ENCODE results near the gene ZNF827. TPM values are rescaled to one million over a fixed set of nuclear protein-coding genes. Genes with fewer than 3 reads are reported as not detected.

ZNF827 gene
- total and polyA plus RNA-seq, 4 experiments from 2014 or later = 1.4 to 27.3 (median 14.0) TPM

- no peaks in the 10 kb centered on the region for H3K27me3 Mint-ChIP-seq
- H3K4me3 Mint-ChIP-seq = no peak overlapping the region
- Histone ChIP-seq H3K9me3 (ENCODE audit: control insufficient read depth in 1 of 2, low read length in 2 of 2) (no peaks in the 10 kb centered on the region), H3K4me1 (ENCODE audit: insufficient read depth, low read length) (no peaks in the 10 kb centered on the region), H3K36me3 (ENCODE audit: insufficient read depth, low read length) (no peaks in the 10 kb centered on the region), H3K27ac (ENCODE audit: low read depth, low read length) (no peak overlapping the region), H3K27me3 (ENCODE audit: insufficient read depth, low read length) (no peaks in the 10 kb centered on the region), H3K4me3 (ENCODE audit: low read length in 2 of 2) (no peak overlapping the region)
- DNase-seq = no peak
- H3K9me3 Mint-ChIP-seq = peaks cover 0 to 3% (median 0%) of the 10 kb centered on the region in 8 donors
- peaks cover 14 to 37% of the 10 kb centered on the region in 2 donors for H3K36me3 Mint-ChIP-seq
- CTCF ChIA-PET (ENCODE audit: partially characterized antibody) = no interaction called here
- POLR2A ChIA-PET (ENCODE audit: partially characterized antibody) = no interaction called here
- intact Hi-C loops (cut with micrococcal nuclease) = no loop called here
- H3K4me1 Mint-ChIP-seq = no peaks in the 10 kb centered on the region
- no peak overlapping the region for H3K27ac Mint-ChIP-seq
Measured at GRCh38 chr4:145785391-145786008, 153.1 kb downstream of the ZNF827 start.

GRCh38 chr4:145784036-145784435 is 154.6 kb downstream of the ZNF827 start:
- CTCF ChIA-PET (ENCODE audit: partially characterized antibody) = no interaction called here
- intact Hi-C loops (cut with micrococcal nuclease) = no loop called here
- peaks cover 23 to 46% of the 10 kb centered on the region in 2 donors for H3K36me3 Mint-ChIP-seq

GRCh38 chr4:145782756-145783155 is 155.9 kb downstream of the ZNF827 start:
- H3K27ac Mint-ChIP-seq = no peak overlapping the region
- no peaks in the 10 kb centered on the region for H3K27me3 Mint-ChIP-seq
- H3K27me3 ChIP-seq (ENCODE audit: insufficient read depth, low read length) = no peaks in the 10 kb centered on the region
- H3K27ac ChIP-seq (ENCODE audit: low read depth, low read length) = no peak overlapping the region
- intact Hi-C loops (cut with micrococcal nuclease) = no loop called here
- no peaks in the 10 kb centered on the region for H3K4me1 Mint-ChIP-seq
- H3K36me3 ChIP-seq (ENCODE audit: insufficient read depth, low read length) = no peaks in the 10 kb centered on the region
- DNase-seq = no peak
- CTCF ChIA-PET (ENCODE audit: partially characterized antibody) = no interaction called here
- H3K4me3 ChIP-seq (ENCODE audit: low read length in 2 of 2) = no peak overlapping the region
- POLR2A ChIA-PET (ENCODE audit: partially characterized antibody) = no interaction called here
- no peaks in the 10 kb centered on the region for H3K4me1 ChIP-seq (ENCODE audit: insufficient read depth, low read length)
- H3K36me3 Mint-ChIP-seq = peaks cover 29 to 52% of the 10 kb centered on the region in 2 donors
- no peak overlapping the region for H3K4me3 Mint-ChIP-seq
- no peaks in the 10 kb centered on the region for H3K9me3 ChIP-seq (ENCODE audit: control insufficient read depth in 1 of 2, low read length in 2 of 2)
- H3K9me3 Mint-ChIP-seq = peaks cover 0 to 3% (median 0%) of the 10 kb centered on the region in 8 donors

More at GRCh38 chr4:145784036-145784435, 154.6 kb downstream of the ZNF827 start:
- Histone ChIP-seq H3K27me3 (ENCODE audit: insufficient read depth, low read length) (no peaks in the 10 kb centered on the region), H3K27ac (ENCODE audit: low read depth, low read length) (no peak overlapping the region), H3K4me3 (ENCODE audit: low read length in 2 of 2) (no peak overlapping the region), H3K9me3 (ENCODE audit: control insufficient read depth in 1 of 2, low read length in 2 of 2) (no peaks in the 10 kb centered on the region), H3K36me3 (ENCODE audit: insufficient read depth, low read length) (no peaks in the 10 kb centered on the region), H3K4me1 (ENCODE audit: insufficient read depth, low read length) (no peaks in the 10 kb centered on the region)
- DNase-seq = no peak
- Mint-ChIP-seq H3K4me1 (no peaks in the 10 kb centered on the region), H3K27ac (no peak overlapping the region), H3K4me3 (no peak overlapping the region), H3K27me3 (no peaks in the 10 kb centered on the region), H3K9me3 (peaks cover 0 to 3% (median 0%) of the 10 kb centered on the region in 8 donors)
- POLR2A ChIA-PET (ENCODE audit: partially characterized antibody) = no interaction called here

- intact Hi-C loops (cut with micrococcal nuclease) = no loop called here
- DNase-seq = no peak
- Mint-ChIP-seq H3K4me1 (no peaks in the 10 kb centered on the region), H3K9me3 (peaks cover 0 to 3% (median 0%) of the 10 kb centered on the region in 8 donors), H3K36me3 (peaks cover 37 to 54% of the 10 kb centered on the region in 2 donors), H3K4me3 (no peak overlapping the region), H3K27ac (no peak overlapping the region), H3K27me3 (no peaks in the 10 kb centered on the region)
- Histone ChIP-seq H3K36me3 (ENCODE audit: insufficient read depth, low read length) (no peaks in the 10 kb centered on the region), H3K4me3 (ENCODE audit: low read length in 2 of 2) (no peak overlapping the region), H3K27me3 (ENCODE audit: insufficient read depth, low read length) (no peaks in the 10 kb centered on the region), H3K27ac (ENCODE audit: low read depth, low read length) (no peak overlapping the region), H3K9me3 (ENCODE audit: control insufficient read depth in 1 of 2, low read length in 2 of 2) (no peaks in the 10 kb centered on the region), H3K4me1 (ENCODE audit: insufficient read depth, low read length) (no peaks in the 10 kb centered on the region)
- ChIA-PET CTCF (ENCODE audit: partially characterized antibody) (no interaction called here), POLR2A (ENCODE audit: partially characterized antibody) (no interaction called here)
Measured at GRCh38 chr4:145781351-145781750, 157.3 kb downstream of the ZNF827 start.

GRCh38 chr4:145779319-145779801 is 159.3 kb downstream of the ZNF827 start:
- H3K4me1 ChIP-seq (ENCODE audit: insufficient read depth, low read length) = no peaks in the 10 kb centered on the region
- Mint-ChIP-seq H3K4me1 (no peaks in the 10 kb centered on the region), H3K27me3 (no peaks in the 10 kb centered on the region), H3K36me3 (peaks cover 50 to 53% of the 10 kb centered on the region in 2 donors), H3K27ac (no peak overlapping the region), H3K9me3 (peaks cover 0 to 3% (median 0%) of the 10 kb centered on the region in 8 donors), H3K4me3 (no peak overlapping the region)
- DNase-seq = no peak
- ChIA-PET POLR2A (ENCODE audit: partially characterized antibody) (no interaction called here), CTCF (ENCODE audit: partially characterized antibody) (no interaction called here)
- no peak overlapping the region for H3K4me3 ChIP-seq (ENCODE audit: low read length in 2 of 2)
- H3K9me3 ChIP-seq (ENCODE audit: control insufficient read depth in 1 of 2, low read length in 2 of 2) = no peaks in the 10 kb centered on the region
- no peaks in the 10 kb centered on the region for H3K36me3 ChIP-seq (ENCODE audit: insufficient read depth, low read length)
- no peak overlapping the region for H3K27ac ChIP-seq (ENCODE audit: low read depth, low read length)
- no peaks in the 10 kb centered on the region for H3K27me3 ChIP-seq (ENCODE audit: insufficient read depth, low read length)
- intact Hi-C loops (cut with micrococcal nuclease) = no loop called here

GRCh38 chr4:145776208-145776607 is 162.4 kb downstream of the ZNF827 start:
- intact Hi-C loops (cut with micrococcal nuclease) = no loop called here
- Histone ChIP-seq H3K4me1 (ENCODE audit: insufficient read depth, low read length) (no peaks in the 10 kb centered on the region), H3K4me3 (ENCODE audit: low read length in 2 of 2) (no peak overlapping the region), H3K9me3 (ENCODE audit: control insufficient read depth in 1 of 2, low read length in 2 of 2) (no peaks in the 10 kb centered on the region), H3K27ac (ENCODE audit: low read depth, low read length) (no peak overlapping the region), H3K27me3 (ENCODE audit: insufficient read depth, low read length) (no peaks in the 10 kb centered on the region), H3K36me3 (ENCODE audit: insufficient read depth, low read length) (peaks cover 3% of the 10 kb centered on the region)
- ChIA-PET POLR2A (ENCODE audit: partially characterized antibody) (no interaction called here), CTCF (ENCODE audit: partially characterized antibody) (no interaction called here)
- Mint-ChIP-seq H3K27me3 (no peaks in the 10 kb centered on the region), H3K36me3 (peaks cover 53 to 71% of the 10 kb centered on the region in 2 donors), H3K27ac (no peak overlapping the region), H3K4me3 (no peak overlapping the region), H3K4me1 (no peaks in the 10 kb centered on the region), H3K9me3 (peaks cover 0 to 2% (median 0%) of the 10 kb centered on the region in 8 donors)
- DNase-seq = no peak

- no peaks in the 10 kb centered on the region for H3K27me3 Mint-ChIP-seq
- peaks cover 0 to 2% (median 0%) of the 10 kb centered on the region in 8 donors for H3K9me3 Mint-ChIP-seq
- H3K36me3 Mint-ChIP-seq = peaks cover 54 to 73% of the 10 kb centered on the region in 2 donors
- H3K4me1 ChIP-seq (ENCODE audit: insufficient read depth, low read length) = no peaks in the 10 kb centered on the region
- no peak overlapping the region for H3K4me3 ChIP-seq (ENCODE audit: low read length in 2 of 2)
- H3K36me3 ChIP-seq (ENCODE audit: insufficient read depth, low read length) = peaks cover 3% of the 10 kb centered on the region
- intact Hi-C loops (cut with micrococcal nuclease) = no loop called here
- ChIA-PET CTCF (ENCODE audit: partially characterized antibody) (no interaction called here), POLR2A (ENCODE audit: partially characterized antibody) (no interaction called here)
- H3K27me3 ChIP-seq (ENCODE audit: insufficient read depth, low read length) = no peaks in the 10 kb centered on the region
- H3K27ac Mint-ChIP-seq = no peak overlapping the region
- no peak overlapping the region for H3K4me3 Mint-ChIP-seq
- no peak for DNase-seq
- no peak overlapping the region for H3K27ac ChIP-seq (ENCODE audit: low read depth, low read length)
- no peaks in the 10 kb centered on the region for H3K9me3 ChIP-seq (ENCODE audit: control insufficient read depth in 1 of 2, low read length in 2 of 2)
- no peaks in the 10 kb centered on the region for H3K4me1 Mint-ChIP-seq
Measured at GRCh38 chr4:145775406-145775805, 163.2 kb downstream of the ZNF827 start.

All from CD4-positive, alpha-beta memory T cell (primary cell).